ENCODE results near the gene CD7.

DNA sequence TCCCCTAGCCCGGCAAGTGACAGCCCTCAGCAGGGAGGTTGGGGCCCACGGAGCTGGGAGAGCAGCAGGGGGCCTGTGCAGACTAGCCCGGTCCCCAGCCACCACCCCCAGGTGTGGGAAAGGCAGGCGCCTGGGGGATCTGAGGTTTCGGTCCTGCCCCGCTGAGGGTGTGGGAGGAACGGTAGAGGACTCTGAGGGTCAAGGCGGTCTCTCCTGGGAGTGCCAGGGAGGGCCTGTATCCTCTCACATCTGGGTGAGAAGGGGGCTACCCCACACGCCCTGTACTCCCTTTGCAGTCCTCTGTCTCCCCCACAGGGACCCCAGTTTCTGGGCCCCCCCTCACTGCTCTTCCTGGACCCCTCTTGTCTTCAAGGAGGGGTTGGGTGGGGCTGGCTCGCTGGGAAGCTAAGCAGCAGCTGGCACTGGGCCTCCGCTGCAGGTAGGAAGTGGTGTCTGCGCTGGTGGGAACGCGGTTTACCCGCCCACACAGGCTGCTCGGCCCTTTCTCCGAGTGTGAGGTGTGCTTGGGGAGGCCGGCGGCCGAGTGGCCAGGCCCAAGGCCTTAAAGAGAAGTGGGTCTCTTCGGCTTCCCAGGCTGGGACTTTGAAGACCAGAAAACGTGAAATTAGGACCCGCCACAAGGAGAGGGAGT lies 15.4 kb downstream of the CD7 start:
- TF ChIP-seq RAD21 (IDR thresholded peaks at IDR 0.05; ENCODE audit: low read depth) (no peak), FOXM1 (IDR thresholded peaks at IDR 0.05; ENCODE audit: borderline replicate concordance, low read depth) (no peak), EGR1 (IDR thresholded peaks at IDR 0.05) (no peak), CREB1 (IDR thresholded peaks at IDR 0.05; ENCODE audit: low read depth) (no peak), EP300 (IDR thresholded peaks at IDR 0.05; ENCODE audit: borderline replicate concordance) (no peak), REST (IDR thresholded peaks at IDR 0.05; ENCODE audit: low read depth) (no peak), TAF1 (IDR thresholded peaks at IDR 0.05; ENCODE audit: low read depth) (no peak), TEAD4 (IDR thresholded peaks at IDR 0.05) (no peak), CEBPB (IDR thresholded peaks at IDR 0.05) (no peak)
- TF ChIP-seq, protein P1, sequence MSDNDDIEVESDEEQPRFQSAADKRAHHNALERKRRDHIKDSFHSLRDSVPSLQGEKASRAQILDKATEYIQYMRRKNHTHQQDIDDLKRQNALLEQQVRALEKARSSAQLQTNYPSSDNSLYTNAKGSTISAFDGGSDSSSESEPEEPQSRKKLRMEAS (IDR thresholded peaks at IDR 0.05), result no peak

Data from Ishikawa (cell line).